Measurements from ENCODE around the gene SIGMAR1. TPM values are rescaled to one million over a fixed set of nuclear protein-coding genes. Genes with fewer than 3 reads are reported as not detected.

SIGMAR1 gene
- total and polyA plus RNA-seq, 2 of the 8 experiments (the other 6 are each of a cell fraction or from before 2014, with no cell fraction given) = 84.2 to 134 TPM

DNA sequence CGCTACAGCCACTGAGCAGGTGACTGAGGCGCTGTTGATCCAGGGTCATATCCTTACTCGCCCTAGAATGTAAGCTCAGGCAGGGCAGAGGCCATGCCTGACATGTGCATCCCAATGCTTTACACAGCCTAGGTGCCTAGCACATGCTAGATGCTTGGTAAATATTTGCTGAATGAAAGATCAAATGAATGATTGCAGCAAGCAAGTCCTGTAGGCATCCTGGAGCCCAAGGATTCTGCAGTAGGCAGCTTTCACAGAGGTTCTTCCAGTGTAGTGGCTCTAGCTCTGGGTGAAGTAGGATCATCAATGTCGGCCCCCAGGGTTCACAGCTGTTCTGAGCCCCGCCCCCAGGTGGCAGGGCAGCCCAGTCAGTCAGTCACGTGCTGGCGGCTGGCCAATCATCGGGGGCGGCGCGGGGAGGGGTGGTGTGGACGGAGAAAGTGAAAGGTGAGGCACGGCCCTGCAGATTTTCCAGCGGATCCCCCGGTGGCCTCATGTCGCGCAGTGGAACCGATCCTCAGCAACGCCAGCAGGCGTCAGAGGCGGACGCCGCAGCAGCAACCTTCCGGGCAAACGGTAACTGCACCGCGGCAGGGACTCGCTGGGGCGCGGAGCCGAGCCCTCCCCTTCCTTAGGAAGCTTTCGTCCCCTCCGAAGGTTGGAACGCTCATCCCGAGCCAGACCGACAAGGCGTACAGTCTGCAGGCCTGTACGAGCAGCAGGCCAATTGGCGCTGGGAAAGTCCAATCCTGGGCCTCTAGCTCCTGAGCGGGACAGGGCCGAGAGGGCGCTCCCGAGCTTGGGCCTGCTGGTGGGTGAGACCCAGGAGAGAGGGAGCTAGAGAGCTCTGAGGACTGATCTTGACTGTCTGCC, 8.9 kb upstream of the SIGMAR1 start, which contains the start of gene GALT (continued):
- TF ChIP-seq USF2 (IDR thresholded peaks at IDR 0.05; ENCODE audit: low read length) (peak; percentile 98), CREB1 (IDR thresholded peaks at IDR 0.05) (no peak; the same call in 1 of the 2 replicates), SAP30 (IDR thresholded peaks at IDR 0.05; ENCODE audit: insufficient read depth, insufficient replicate concordance, low read length) (no peak), JUND (IDR thresholded peaks at IDR 0.05; ENCODE audit: low read length) (0 out of 2 replicates have a peak, but pooled peaks have one; percentile 16), CBX5 (IDR thresholded peaks at IDR 0.05; ENCODE audit: low read depth, low read length) (no peak), TAF1 (IDR thresholded peaks at IDR 0.05; ENCODE audit: low read depth, low read length) (peak; percentile 58), SRF (IDR thresholded peaks at IDR 0.05; ENCODE audit: low read depth, low read length) (no peak), SUZ12 (IDR thresholded peaks at IDR 0.05; ENCODE audit: low read length) (no peak), RXRA (IDR thresholded peaks at IDR 0.05; ENCODE audit: insufficient read depth, low read depth, low read length) (no peak), MAFK (IDR thresholded peaks at IDR 0.05; ENCODE audit: low read depth, low read length) (no peak), RAD21 (IDR thresholded peaks at IDR 0.05 in 1 of 2, conservative IDR thresholded peaks at IDR 0.05 in 1 of 2; ENCODE audit: low read depth in 2 of 2, low read length in 2 of 2) (peak in 1 of 2 experiments; percentile 29; a peak in 1 of 4 replicates), TCF12 (IDR thresholded peaks at IDR 0.05; ENCODE audit: low read depth, low read length) (no peak), PHF8 (conservative IDR thresholded peaks at IDR 0.05; ENCODE audit: low read depth, low read length) (peak; percentile 63), ATF2 (IDR thresholded peaks at IDR 0.05; ENCODE audit: low read length) (no peak), SP1 (IDR thresholded peaks at IDR 0.05; ENCODE audit: low read depth, low read length) (peak; percentile 72), TAF7 (optimal IDR thresholded peaks at IDR 0.05; ENCODE audit: borderline replicate concordance, low read depth, low read length) (no peak), GABPA (IDR thresholded peaks at IDR 0.05; ENCODE audit: borderline replicate concordance, insufficient read depth, low read length) (no peak), TBP (IDR thresholded peaks at IDR 0.05; ENCODE audit: low read depth, low read length) (peak; percentile 62), CTBP2 (IDR thresholded peaks at IDR 0.05; ENCODE audit: borderline replicate concordance, insufficient read depth, insufficient read length, low read length) (no peak)
- TF ChIP-seq, protein P1, sequence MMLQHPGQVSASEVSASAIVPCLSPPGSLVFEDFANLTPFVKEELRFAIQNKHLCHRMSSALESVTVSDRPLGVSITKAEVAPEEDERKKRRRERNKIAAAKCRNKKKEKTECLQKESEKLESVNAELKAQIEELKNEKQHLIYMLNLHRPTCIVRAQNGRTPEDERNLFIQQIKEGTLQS (IDR thresholded peaks at IDR 0.05; ENCODE audit: insufficient read depth, low read depth, low read length) = peak; percentile 93
